Liver (tissue), 9 donors: Measurements from ENCODE around the gene RAB38. TPM values are rescaled to one million over a fixed set of nuclear protein-coding genes. Genes with fewer than 3 reads are reported as not detected.

Experiments
- DNase-seq: peaks from one replicate; pipeline ENCODE4 v3.0.0-alpha.2; 2017; ENCODE audit warnings: low spot score
- H3K27ac ChIP-seq, 2 donors: one replicate each; pipeline ENCODE4 v1.7.0; 2013; ENCODE audit warnings: inconsistent platforms in 2 of 2, low read length in 2 of 2, control low read depth in 1 of 2, low read depth in 1 of 2, mild to moderate bottlenecking in 1 of 2
- H3K27me3 ChIP-seq, 4 donors: one replicate each; pipeline versions ENCODE4 v1.6.1 to v1.7.0; 2013; ENCODE audit warnings: low read length in 3 of 4, inconsistent platforms in 1 of 4, mild to moderate bottlenecking in 1 of 4, moderate library complexity in 1 of 4; ENCODE audit not compliant: control insufficient read depth in 4 of 4, insufficient read depth in 4 of 4
- H3K36me3 ChIP-seq, 4 donors: one replicate each; pipeline versions ENCODE4 v1.6.1 to v1.7.0; 2013; ENCODE audit warnings: low read length in 3 of 4, mild to moderate bottlenecking in 3 of 4, low read depth in 1 of 4, moderate library complexity in 1 of 4; ENCODE audit not compliant: control insufficient read depth in 4 of 4, insufficient read depth in 3 of 4
- H3K4me1 ChIP-seq, 4 donors: one replicate each; pipeline versions ENCODE4 v1.6.1 to v1.7.0; 2013; ENCODE audit warnings: low read length in 3 of 4, mild to moderate bottlenecking in 3 of 4, moderate library complexity in 1 of 4; ENCODE audit not compliant: control insufficient read depth in 4 of 4, insufficient read depth in 4 of 4
- H3K4me3 ChIP-seq, 3 donors: one replicate each; pipeline versions ENCODE4 v1.6.1 to v1.7.0; 2013; ENCODE audit warnings: low read length in 3 of 3, control low read depth in 1 of 3, low read depth in 1 of 3, mild to moderate bottlenecking in 1 of 3
- H3K9ac ChIP-seq, 2 donors: one replicate each; pipeline ENCODE4 v1.7.0; 2013; ENCODE audit warnings: low read length in 2 of 2, mild to moderate bottlenecking in 2 of 2, moderate library complexity in 2 of 2, control low read depth in 1 of 2, low read depth in 1 of 2
- H3K9me3 ChIP-seq, 4 donors: one replicate each; pipeline versions ENCODE4 v1.6.1 to v1.7.0; 2013; ENCODE audit warnings: low read length in 3 of 4; ENCODE audit not compliant: control insufficient read depth in 4 of 4
- ATF3 ChIP-seq: IDR thresholded peaks from 2 replicates; pipeline ENCODE4 v1.6.1; 2016; ENCODE audit warnings: antibody characterized with exemption
- CTCF ChIP-seq: fragments of 150-350 bp; IDR thresholded peaks from 2 replicates; pipeline ENCODE4 v1.5.1; 2017; ENCODE audit warnings: improper control_type of control experiment, low read depth, low read length; ENCODE audit not compliant: missing input control
- EGR1 ChIP-seq, 2 donors: IDR thresholded peaks; 2 replicates each; pipeline ENCODE4 v1.6.1; 2016 to 2018; ENCODE audit warnings: antibody characterized with exemption in 2 of 2, low read depth in 2 of 2
- FOXA1 ChIP-seq: IDR thresholded peaks from 2 replicates; pipeline ENCODE4 v1.6.1; 2016; ENCODE audit warnings: antibody characterized with exemption
- FOXA2 ChIP-seq: IDR thresholded peaks from 2 replicates; pipeline ENCODE4 v1.6.1; 2016; ENCODE audit warnings: antibody characterized with exemption
- GABPA ChIP-seq, 2 donors: IDR thresholded peaks in 1 of 2; conservative IDR thresholded peaks in 1 of 2; 2 replicates each; pipeline ENCODE4 v1.6.1; 2016; ENCODE audit warnings: antibody characterized with exemption in 2 of 2, mild to moderate bottlenecking in 1 of 2, moderate library complexity in 1 of 2
- HNF4A ChIP-seq, 2 donors: conservative IDR thresholded peaks; 2 replicates each; pipeline ENCODE4 v1.6.1; 2016; ENCODE audit warnings: antibody characterized with exemption in 2 of 2, mild to moderate bottlenecking in 2 of 2
- HNF4G ChIP-seq: IDR thresholded peaks from 2 replicates; pipeline ENCODE4 v1.6.1; 2016; ENCODE audit warnings: antibody characterized with exemption
- JUND ChIP-seq, 2 donors: IDR thresholded peaks; 2 replicates each; pipeline ENCODE4 v1.6.1; 2016; ENCODE audit warnings: antibody characterized with exemption in 2 of 2
- RAD21 ChIP-seq, 2 donors: IDR thresholded peaks; 2 replicates each; pipeline ENCODE4 v1.6.1; 2016; ENCODE audit warnings: antibody characterized with exemption in 2 of 2, mild to moderate bottlenecking in 2 of 2
- RXRA ChIP-seq, 2 donors: IDR thresholded peaks; 2 replicates each; pipeline ENCODE4 v1.6.1; 2017 to 2018; ENCODE audit warnings: antibody characterized with exemption in 2 of 2, mild to moderate bottlenecking in 1 of 2
- SP1 ChIP-seq: IDR thresholded peaks from 2 replicates; pipeline ENCODE4 v1.6.1; 2018; ENCODE audit warnings: antibody characterized with exemption, mild to moderate bottlenecking
- TAF1 ChIP-seq: conservative IDR thresholded peaks from 2 replicates; pipeline ENCODE4 v1.6.1; 2016; ENCODE audit warnings: antibody characterized with exemption, mild to moderate bottlenecking
- WGBS: extraction: QIAGEN DNeasy Blood & Tissue Kit; methylation state at CpG from one replicate; pipeline ENCODE4 v1.1.7; 2013; 5-methylcytosine and 5-hydroxymethylcytosine counted together
- polyA plus RNA-seq, 2 donors: library from polyadenylated mRNA; stranded (reverse) in 1 of 2; unstranded in 1 of 2; fragments of 200-250 nt in 1 of 2; fragments of >200 nt in 1 of 2; fragmentation: Nextera tagmentation in 1 of 2; extraction: Ambion mirVana in 1 of 2; gene quantifications; one replicate each; pipeline versions ENCODE4 v1.2.1 to v1.2.3, GENCODE V29; 2013 to 2015
- total RNA-seq, 2 donors: library from RNA; depleted of rRNA; stranded (reverse); fragments of >200 nt; gene quantifications; one replicate each; pipeline ENCODE4 v1.2.3, GENCODE V29; 2014
- TF ChIP-seq, protein P1 (sequence below): IDR thresholded peaks from 2 replicates; pipeline ENCODE4 v1.6.1; 2016; ENCODE audit warnings: antibody characterized with exemption, mild to moderate bottlenecking
- TF ChIP-seq, protein P2 (sequence below): IDR thresholded peaks from 2 replicates; pipeline ENCODE4 v1.6.1; 2016; ENCODE audit warnings: antibody characterized with exemption
- donor health status: healthy.
- donor health status: healthy.
- donor health status: healthy.
- donor health status: healthy.
- donor health status: healthy.

RAB38 gene
- total and polyA plus RNA-seq, 4 donors = 0.32 to 2.2 (median 0.48) TPM

DNA sequence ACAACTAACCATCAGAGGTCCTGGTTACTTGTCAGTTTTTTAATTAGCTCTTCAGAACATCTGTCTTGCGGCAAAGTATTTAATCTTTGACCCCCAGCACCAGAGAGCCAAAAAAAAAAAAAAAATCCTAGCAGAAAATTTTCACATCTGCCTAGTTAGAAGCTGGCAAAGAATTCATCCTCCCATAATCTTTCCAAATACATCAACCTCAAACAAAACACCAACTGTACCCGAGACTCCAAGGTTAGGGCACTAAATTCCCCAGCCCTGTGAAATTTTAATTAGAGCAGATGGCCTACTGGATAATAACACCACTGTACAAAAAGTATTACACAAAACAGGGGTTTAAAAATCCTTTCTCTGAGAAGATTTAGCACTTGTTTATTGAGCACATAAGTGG lies 55.7 kb downstream of the RAB38 start:
- TF ChIP-seq FOXA1 (no peak), ATF3 (no peak), JUND (IDR thresholded peaks at IDR 0.05) (no peak), TAF1 (no peak), RXRA (IDR thresholded peaks at IDR 0.05) (no peak), SP1 (no peak), FOXA2 (no peak), HNF4A (conservative IDR thresholded peaks at IDR 0.05) (no peak), EGR1 (IDR thresholded peaks at IDR 0.05; ENCODE audit: low read depth in 2 of 2) (no peak)
- TF ChIP-seq, protein P1, sequence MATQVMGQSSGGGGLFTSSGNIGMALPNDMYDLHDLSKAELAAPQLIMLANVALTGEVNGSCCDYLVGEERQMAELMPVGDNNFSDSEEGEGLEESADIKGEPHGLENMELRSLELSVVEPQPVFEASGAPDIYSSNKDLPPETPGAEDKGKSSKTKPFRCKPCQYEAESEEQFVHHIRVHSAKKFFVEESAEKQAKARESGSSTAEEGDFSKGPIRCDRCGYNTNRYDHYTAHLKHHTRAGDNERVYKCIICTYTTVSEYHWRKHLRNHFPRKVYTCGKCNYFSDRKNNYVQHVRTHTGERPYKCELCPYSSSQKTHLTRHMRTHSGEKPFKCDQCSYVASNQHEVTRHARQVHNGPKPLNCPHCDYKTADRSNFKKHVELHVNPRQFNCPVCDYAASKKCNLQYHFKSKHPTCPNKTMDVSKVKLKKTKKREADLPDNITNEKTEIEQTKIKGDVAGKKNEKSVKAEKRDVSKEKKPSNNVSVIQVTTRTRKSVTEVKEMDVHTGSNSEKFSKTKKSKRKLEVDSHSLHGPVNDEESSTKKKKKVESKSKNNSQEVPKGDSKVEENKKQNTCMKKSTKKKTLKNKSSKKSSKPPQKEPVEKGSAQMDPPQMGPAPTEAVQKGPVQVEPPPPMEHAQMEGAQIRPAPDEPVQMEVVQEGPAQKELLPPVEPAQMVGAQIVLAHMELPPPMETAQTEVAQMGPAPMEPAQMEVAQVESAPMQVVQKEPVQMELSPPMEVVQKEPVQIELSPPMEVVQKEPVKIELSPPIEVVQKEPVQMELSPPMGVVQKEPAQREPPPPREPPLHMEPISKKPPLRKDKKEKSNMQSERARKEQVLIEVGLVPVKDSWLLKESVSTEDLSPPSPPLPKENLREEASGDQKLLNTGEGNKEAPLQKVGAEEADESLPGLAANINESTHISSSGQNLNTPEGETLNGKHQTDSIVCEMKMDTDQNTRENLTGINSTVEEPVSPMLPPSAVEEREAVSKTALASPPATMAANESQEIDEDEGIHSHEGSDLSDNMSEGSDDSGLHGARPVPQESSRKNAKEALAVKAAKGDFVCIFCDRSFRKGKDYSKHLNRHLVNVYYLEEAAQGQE = no peak
- TF ChIP-seq, protein P2, sequence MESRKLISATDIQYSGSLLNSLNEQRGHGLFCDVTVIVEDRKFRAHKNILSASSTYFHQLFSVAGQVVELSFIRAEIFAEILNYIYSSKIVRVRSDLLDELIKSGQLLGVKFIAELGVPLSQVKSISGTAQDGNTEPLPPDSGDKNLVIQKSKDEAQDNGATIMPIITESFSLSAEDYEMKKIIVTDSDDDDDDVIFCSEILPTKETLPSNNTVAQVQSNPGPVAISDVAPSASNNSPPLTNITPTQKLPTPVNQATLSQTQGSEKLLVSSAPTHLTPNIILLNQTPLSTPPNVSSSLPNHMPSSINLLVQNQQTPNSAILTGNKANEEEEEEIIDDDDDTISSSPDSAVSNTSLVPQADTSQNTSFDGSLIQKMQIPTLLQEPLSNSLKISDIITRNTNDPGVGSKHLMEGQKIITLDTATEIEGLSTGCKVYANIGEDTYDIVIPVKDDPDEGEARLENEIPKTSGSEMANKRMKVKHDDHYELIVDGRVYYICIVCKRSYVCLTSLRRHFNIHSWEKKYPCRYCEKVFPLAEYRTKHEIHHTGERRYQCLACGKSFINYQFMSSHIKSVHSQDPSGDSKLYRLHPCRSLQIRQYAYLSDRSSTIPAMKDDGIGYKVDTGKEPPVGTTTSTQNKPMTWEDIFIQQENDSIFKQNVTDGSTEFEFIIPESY = no peak
- H3K27me3 ChIP-seq = no peaks in the 10 kb centered on the region
- WGBS = 65% methylated on average over 2 of the region's 2 CpGs

GRCh38 chr11:88117281-88117858 lies 57.9 kb downstream of the RAB38 start:
- H3K9ac ChIP-seq = no peak overlapping the region

More for the DNA sequence above, 55.7 kb downstream of the RAB38 start:
- H3K9ac ChIP-seq = no peak overlapping the region
- no peak overlapping the region for H3K4me3 ChIP-seq
- H3K4me1 ChIP-seq = no peaks in the 10 kb centered on the region
- DNase-seq = no peak
- no peaks in the 10 kb centered on the region for H3K36me3 ChIP-seq
- H3K27ac ChIP-seq = no peak overlapping the region
- no peaks in the 10 kb centered on the region for H3K9me3 ChIP-seq

More at GRCh38 chr11:88117281-88117858, 57.9 kb downstream of the RAB38 start:
- 96% methylated on average over 1 of the region's 1 CpG for WGBS
- TF ChIP-seq HNF4G (no peak), SP1 (no peak), JUND (IDR thresholded peaks at IDR 0.05) (no peak), TAF1 (no peak), EGR1 (IDR thresholded peaks at IDR 0.05; ENCODE audit: low read depth in 2 of 2) (no peak), CTCF (no peak), GABPA (IDR thresholded peaks at IDR 0.05 in 1 of 2, conservative IDR thresholded peaks at IDR 0.05 in 1 of 2) (no peak), RAD21 (IDR thresholded peaks at IDR 0.05) (no peak)
- Histone ChIP-seq H3K27ac (no peak overlapping the region), H3K36me3 (no peaks in the 10 kb centered on the region), H3K27me3 (no peaks in the 10 kb centered on the region), H3K9me3 (no peaks in the 10 kb centered on the region), H3K4me3 (no peak overlapping the region), H3K4me1 (no peaks in the 10 kb centered on the region)
- DNase-seq = no peak
